ENCODE results near the gene CREBZF.

GRCh38 chr11:85666687-85667086 lies 1.8 kb upstream of the CREBZF start:
- TF ChIP-seq CTCF (IDR thresholded peaks at IDR 0.05; ENCODE audit: poor library complexity) (no peak), EZH2 (IDR thresholded peaks at IDR 0.05; ENCODE audit: borderline replicate concordance) (no peak), EZH2phosphoT487 (IDR thresholded peaks at IDR 0.05; ENCODE audit: low read depth, severe bottlenecking, unreplicated experiment) (no peak)

Measured in hepatocyte (in vitro differentiated cells).